Hematopoietic multipotent progenitor cell treated with erythropoietin and hydrocortisone succinate and interleukin-3 and kit ligand, for 15 days (in vitro differentiated cells): ENCODE measurements around the gene MRPL37.
"Not testable (repeated sequence)": the region's sequence is repeated elsewhere in the genome, so short reads cannot be mapped to it uniquely, and the experiment has no call there.

Experiments
- DNase-seq: peaks from one replicate; pipeline ENCODE4 v3.0.0-alpha.2; 2015; ENCODE audit warnings: low spot score

The MRPL37 gene

DNA sequence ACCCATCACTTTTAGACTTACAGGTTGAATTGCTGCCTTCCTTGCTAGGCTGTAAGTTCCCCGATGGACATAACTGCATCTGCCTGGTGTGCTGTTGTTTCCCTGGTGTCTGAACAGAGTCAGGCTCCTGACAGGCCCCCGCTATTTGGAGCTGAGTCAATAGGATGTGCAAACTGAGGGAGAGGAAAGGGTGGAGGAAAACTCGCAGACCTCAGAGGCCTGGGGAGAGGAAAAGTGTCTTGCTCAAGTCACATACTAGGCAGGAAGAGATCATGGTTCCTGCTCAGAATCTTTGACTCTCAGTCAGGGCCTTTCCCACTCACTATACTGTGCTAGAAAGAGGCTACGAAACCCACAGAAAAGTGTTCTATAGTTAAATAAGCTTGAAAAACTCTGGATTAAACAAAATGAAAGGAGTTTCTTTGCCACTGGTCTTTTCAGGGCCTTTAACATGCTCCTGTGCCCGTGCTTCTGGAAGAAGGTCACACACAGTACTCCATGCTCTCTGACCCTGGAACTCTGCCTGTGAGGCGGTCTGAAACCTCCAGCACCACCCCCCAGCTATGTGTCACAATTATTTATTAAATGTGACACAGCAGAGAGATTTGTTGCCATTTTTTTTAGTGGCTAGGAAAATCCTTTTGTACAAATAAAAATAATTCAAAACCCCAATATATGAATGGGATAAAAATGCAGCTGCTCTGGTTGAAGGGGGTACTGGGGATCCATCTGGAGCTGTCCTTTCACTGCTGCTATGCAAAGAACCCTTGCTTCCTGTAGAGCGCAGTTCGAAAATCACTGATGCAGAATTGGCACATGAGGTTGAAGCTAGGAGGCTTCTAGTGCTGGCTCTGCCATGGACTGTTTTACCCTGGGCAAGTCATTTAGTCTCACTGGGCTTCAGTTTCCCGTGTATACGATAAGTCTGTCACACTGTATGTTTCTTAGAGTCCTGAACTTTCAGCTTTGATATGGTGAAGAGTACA, 27.1 kb upstream of the MRPL37 start:
- DNase-seq, result no peak

- DNase-seq, result no peak
These were observed 26.3 kb upstream of the MRPL37 start for GRCh38 chr1:54173681-54174080.

- DNase-seq, result no peak
These were observed 25.9 kb upstream of the MRPL37 start for GRCh38 chr1:54174106-54174505.

DNA sequence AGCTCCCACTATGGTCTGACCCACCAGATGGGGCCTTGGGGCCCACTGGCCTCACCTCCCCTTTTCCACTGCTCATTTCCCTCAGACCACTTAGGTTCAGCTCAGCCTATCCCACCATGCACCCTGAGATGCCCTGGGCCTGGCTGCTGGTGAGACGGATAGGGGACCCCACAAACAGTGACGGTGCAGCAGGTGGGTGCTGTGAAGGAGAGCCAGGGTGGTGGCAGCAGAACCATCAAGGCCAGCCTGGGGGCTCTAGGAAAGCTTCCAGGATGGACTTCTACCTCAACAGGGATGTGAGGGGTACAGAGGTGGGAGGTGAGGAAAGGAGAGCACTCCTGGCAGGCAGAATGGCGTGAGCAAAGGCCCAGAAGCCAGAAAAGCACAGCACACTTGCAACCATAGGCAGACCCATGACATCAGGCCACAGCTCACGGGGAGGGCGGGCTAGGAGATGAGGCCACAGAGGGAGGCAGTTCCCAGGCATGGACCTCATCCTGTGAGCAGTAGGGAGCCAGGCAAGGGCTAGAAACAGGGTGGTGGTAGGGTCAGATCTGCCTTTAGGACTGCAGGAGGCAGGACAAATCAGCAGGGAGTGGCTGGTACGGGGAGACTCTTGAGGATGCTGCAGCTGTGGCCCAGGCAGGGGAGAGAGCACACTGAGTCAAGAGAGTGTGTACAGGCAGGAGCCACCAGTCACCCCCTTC, 23.2 kb upstream of the MRPL37 start:
- DNase-seq, result no peak

- DNase-seq, result no peak
These were observed 22.2 kb upstream of the MRPL37 start for GRCh38 chr1:54177726-54178125.

DNA sequence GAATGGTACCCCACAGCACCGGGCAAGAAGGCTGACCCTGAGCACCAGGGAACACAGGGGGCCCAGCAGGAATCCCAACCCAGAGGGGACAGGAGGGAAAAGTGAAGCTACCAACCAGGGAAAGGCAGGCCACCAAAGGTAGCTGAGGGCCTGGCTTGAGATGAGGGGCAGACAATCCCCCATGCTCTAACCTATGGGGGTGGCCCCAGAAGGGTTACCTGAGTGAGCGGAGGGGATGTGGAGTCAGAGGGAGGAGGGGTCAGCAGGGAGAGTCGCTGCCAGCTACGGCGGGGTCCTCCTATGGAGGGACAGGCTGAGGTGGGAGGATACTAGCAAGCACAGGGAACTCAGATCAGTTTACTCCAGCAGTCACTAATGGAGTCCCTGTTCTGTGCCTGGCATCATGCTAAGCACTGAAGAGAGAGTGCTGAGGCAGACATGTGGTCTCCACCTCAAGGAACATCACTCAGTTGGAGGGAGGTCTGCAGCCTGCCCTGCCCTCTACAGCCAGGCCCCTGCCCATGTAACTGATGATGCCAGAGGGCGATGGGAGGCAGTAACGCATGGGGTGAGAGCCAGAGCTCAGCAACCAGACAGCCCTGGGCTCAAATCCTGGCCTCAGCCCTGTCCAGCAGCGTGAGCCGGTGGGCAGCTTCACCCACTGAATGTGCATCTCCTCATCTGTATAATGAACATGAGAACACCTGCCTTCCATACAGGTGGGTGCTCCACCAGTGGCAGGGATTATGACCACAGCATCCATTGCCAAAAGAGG, 21.5 kb upstream of the MRPL37 start:
- no peak for DNase-seq

DNA sequence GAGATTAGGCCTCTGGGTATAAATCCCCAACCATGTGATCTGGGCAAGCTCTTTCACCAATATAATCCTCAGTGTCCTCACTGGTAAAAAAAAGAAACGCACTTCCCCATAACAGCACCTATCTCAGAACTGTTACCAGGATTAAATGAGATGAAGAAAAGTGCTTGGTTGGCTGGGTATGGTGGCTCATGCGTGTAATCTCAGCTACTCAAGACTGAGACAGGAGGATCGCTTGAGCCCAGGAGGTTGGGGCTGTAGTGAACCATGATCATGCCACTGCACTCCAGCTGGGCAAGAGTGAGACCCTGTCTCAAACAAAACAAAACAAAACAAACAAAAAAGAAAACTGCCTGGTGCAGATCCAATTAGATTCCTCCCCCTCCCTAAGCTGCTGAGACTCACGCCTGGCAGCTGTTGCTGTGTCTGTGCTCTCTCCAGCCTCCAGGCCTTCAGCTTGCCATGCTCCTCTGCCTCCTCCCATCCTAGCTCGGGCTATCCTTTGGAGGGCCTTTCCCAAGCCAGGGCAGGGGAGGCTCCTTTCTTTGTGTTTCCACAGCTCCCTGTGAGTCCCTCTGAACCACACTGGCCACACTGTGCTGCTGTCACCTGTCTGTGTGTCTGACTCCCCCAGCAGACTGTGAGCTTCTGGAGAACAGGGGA, 19.1 kb upstream of the MRPL37 start:
- no peak for DNase-seq

DNA sequence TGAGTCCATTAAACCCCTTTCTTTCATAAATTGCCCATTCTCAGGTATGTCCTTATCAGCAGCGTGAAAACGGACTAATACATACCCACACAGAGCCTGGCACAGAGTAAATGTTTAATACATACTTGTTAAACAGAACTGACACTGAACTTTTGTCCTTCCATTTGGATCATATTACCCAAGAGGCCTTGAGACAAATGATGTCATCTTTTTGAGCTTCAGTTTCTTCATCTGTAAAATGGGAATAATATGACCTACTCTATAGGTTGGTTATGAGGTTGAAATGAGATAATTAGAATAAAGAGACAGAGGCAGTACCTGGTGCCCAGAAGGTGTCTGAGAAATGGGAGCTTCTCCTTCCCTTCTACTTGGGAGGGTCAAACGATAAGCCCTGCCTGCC, 13.9 kb upstream of the MRPL37 start:
- no peak for DNase-seq

DNA sequence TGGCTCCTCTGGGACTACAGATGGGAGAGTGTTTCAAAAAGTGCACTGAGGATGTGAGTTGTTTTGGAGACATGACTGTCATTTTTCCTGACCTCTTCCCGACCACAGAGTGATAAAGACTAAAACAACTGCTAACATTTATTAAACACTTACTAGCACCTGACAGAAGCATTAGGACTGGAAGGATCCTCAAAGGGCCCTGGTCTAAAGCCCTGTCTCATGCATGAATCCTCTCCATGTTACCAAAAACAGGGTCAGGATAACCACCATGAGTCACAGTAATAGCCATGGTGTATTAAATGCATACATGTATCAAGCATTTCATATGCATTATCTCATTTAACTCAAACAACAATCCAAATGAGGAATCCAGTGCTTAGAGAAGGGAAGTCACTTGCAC, 11.7 kb upstream of the MRPL37 start:
- DNase-seq, result no peak

DNA sequence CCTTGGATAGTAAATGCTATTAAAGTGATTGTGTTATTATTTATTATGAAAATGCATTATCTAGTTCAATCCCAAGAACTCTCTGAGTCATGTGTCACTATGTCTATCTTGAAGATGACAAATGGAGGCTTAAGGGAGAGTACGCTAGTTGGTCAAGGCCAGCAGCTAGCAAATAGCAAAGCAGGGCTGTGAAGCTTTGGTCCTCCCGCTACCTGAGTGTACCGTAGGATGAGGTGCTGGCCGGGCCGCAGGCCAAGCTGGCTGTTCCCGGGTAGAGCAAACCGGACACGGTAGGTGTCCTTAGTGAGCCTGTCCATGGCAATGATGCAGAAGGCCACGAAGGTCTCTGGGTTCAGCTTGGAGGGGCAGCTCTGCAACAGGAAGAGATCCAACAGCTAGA, 9.4 kb upstream of the MRPL37 start:
- no peak for DNase-seq

- no peak for DNase-seq
These were observed 8.4 kb upstream of the MRPL37 start for GRCh38 chr1:54191525-54191924.

GRCh38 chr1:54193453-54193852, 6.5 kb upstream of the MRPL37 start:
- no peak for DNase-seq

GRCh38 chr1:54199151-54199764, 709 bp upstream of the MRPL37 start:
- no peak for DNase-seq

- no peak for DNase-seq
These were observed 591 bp downstream of the MRPL37 start for GRCh38 chr1:54200519-54200997.

- no peak for DNase-seq
These were observed 4.2 kb downstream of the MRPL37 start for GRCh38 chr1:54204199-54204598.

- DNase-seq, result no peak
These were observed 7.3 kb downstream of the MRPL37 start for GRCh38 chr1:54207287-54207686.

- DNase-seq, result not testable (repeated sequence)
These were observed 7.9 kb downstream of the MRPL37 start for GRCh38 chr1:54207896-54208295.

GRCh38 chr1:54212872-54213271, 12.9 kb downstream of the MRPL37 start:
- peak; percentile 89 for DNase-seq

- peak; percentile 83 for DNase-seq
These were observed 15.6 kb downstream of the MRPL37 start for GRCh38 chr1:54215523-54215922.

DNA sequence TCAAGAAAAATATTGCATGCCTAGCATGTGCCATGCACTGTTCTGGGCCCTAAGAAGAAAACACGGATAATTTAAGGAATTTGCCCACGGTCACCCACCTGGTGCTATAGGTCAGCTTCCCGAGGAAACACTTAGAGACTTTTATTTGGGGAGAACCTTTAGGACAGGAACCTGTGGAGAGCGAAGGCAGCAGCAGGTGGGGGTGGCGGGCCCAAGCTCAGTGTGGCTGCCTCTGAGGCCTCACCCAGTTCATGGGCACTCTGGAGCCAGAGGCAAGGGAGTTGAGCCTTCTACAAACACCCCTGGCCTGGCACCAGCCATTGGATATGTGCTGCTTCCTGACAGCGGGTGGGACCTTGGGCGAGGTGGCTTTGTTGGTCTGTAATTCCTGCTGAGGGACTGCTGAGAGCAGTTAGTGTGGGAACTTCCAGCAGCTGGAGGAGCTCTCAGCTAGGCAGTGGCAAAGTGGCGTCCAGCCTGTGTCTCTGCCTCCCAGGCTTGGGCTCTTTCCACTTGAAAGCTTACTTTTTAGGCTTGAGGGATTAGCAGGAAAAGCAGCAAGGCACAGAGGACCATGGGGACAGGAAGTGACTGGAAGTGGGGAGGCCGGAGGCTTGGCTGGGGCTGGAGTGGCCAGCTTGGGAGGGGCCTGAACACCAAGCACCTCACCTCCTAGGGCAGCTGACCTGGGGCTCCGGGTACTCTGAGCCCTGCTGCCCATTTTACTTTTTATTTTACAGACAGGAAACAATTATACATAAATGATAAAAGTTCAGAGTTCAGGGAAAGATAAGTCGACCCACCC, 19.1 kb downstream of the MRPL37 start:
- DNase-seq, result no peak

DNA sequence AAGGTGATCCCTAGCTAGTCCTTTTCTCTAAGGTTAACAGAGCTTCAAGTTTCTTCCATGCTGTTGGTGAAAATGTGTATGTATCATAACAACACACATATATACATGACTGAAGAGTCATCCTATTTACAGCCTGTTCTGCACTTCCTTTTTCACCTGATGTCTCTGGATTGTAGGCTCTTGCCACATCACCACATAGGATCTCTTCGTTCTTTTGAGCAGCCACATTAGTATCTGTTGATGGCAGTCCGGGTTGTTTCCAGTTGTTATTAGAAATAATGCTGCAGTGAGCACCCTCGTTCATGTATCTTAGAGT, 19.7 kb downstream of the MRPL37 start:
- no peak for DNase-seq
